Muscle layer of duodenum (tissue), 2 donors: Measurements from ENCODE around the gene TMED4.

ENCODE experiments used
- H3K27ac ChIP-seq: one replicate; pipeline ENCODE4 v1.7.0; 2013; ENCODE audit warnings: mild to moderate bottlenecking, low read length
- H3K27me3 ChIP-seq: one replicate; pipeline ENCODE4 v1.7.0; 2013; ENCODE audit warnings: low read depth, mild to moderate bottlenecking, control low read depth, low read length
- H3K36me3 ChIP-seq, 2 donors: one replicate each; pipeline ENCODE4 v1.7.0; 2013; ENCODE audit warnings: low read length in 2 of 2, control low read depth in 1 of 2, mild to moderate bottlenecking in 1 of 2; ENCODE audit not compliant: insufficient read depth in 2 of 2, control insufficient read depth in 1 of 2
- H3K4me1 ChIP-seq, 2 donors: one replicate each; pipeline ENCODE4 v1.7.0; 2013; ENCODE audit warnings: low read length in 2 of 2, mild to moderate bottlenecking in 2 of 2, control low read depth in 1 of 2, moderate library complexity in 1 of 2; ENCODE audit not compliant: insufficient read depth in 2 of 2, control insufficient read depth in 1 of 2
- H3K4me3 ChIP-seq, 2 donors: one replicate each; pipeline ENCODE4 v1.7.0; 2013; ENCODE audit warnings: low read length in 2 of 2, low read depth in 1 of 2, mild to moderate bottlenecking in 1 of 2
- H3K9me3 ChIP-seq, 2 donors: one replicate each; pipeline ENCODE4 v1.7.0; 2013; ENCODE audit warnings: low read length in 2 of 2, control low read depth in 1 of 2, mild to moderate bottlenecking in 1 of 2; ENCODE audit not compliant: control insufficient read depth in 1 of 2
- donor health status: healthy.

Gene TMED4

GRCh38 chr7:44621034-44621749, 39.2 kb upstream of the TMED4 start:
- Histone ChIP-seq H3K27ac (peak overlapping the region; percentile 13), H3K27me3 (no peaks in the 10 kb centered on the region), H3K4me3 (no peak overlapping the region), H3K4me1 (peaks cover 6 to 30% of the 10 kb centered on the region in 2 donors), H3K9me3 (no peaks in the 10 kb centered on the region), H3K36me3 (peaks cover 15 to 24% of the 10 kb centered on the region in 2 donors)

GRCh38 chr7:44618753-44619152, 36.7 kb upstream of the TMED4 start:
- Histone ChIP-seq H3K4me1 (peaks cover 12 to 37% of the 10 kb centered on the region in 2 donors), H3K4me3 (no peak overlapping the region), H3K9me3 (no peaks in the 10 kb centered on the region), H3K27me3 (no peaks in the 10 kb centered on the region), H3K36me3 (peaks cover 0 to 4% of the 10 kb centered on the region in 2 donors), H3K27ac (no peak overlapping the region)

GRCh38 chr7:44618045-44618444, 36.0 kb upstream of the TMED4 start:
- Histone ChIP-seq H3K4me3 (no peak overlapping the region), H3K9me3 (no peaks in the 10 kb centered on the region), H3K27me3 (no peaks in the 10 kb centered on the region), H3K27ac (no peak overlapping the region), H3K4me1 (peaks cover 12 to 35% of the 10 kb centered on the region in 2 donors), H3K36me3 (peaks cover 0 to 4% of the 10 kb centered on the region in 2 donors)

GRCh38 chr7:44617225-44617890, 35.3 kb upstream of the TMED4 start:
- Histone ChIP-seq H3K27me3 (no peaks in the 10 kb centered on the region), H3K9me3 (no peaks in the 10 kb centered on the region), H3K27ac (peak overlapping the region; percentile 2), H3K36me3 (peaks cover 0 to 4% of the 10 kb centered on the region in 2 donors), H3K4me1 (peaks cover 12 to 29% of the 10 kb centered on the region in 2 donors), H3K4me3 (no peak overlapping the region)

- Histone ChIP-seq H3K9me3 (no peaks in the 10 kb centered on the region), H3K4me1 (peaks cover 7 to 28% of the 10 kb centered on the region in 2 donors), H3K4me3 (no peak overlapping the region), H3K36me3 (peaks cover 0 to 4% of the 10 kb centered on the region in 2 donors), H3K27ac (no peak overlapping the region), H3K27me3 (no peaks in the 10 kb centered on the region)
Measured at GRCh38 chr7:44616545-44616944, 34.5 kb upstream of the TMED4 start.

- H3K9me3 ChIP-seq, result no peaks in the 10 kb centered on the region
- peaks cover 0 to 4% of the 10 kb centered on the region in 2 donors for H3K36me3 ChIP-seq
- peaks cover 7 to 24% of the 10 kb centered on the region in 2 donors for H3K4me1 ChIP-seq
- no peaks in the 10 kb centered on the region for H3K27me3 ChIP-seq
- H3K27ac ChIP-seq, result peak overlapping the region; percentile 77
- H3K4me3 ChIP-seq, result no peak overlapping the region
Measured at GRCh38 chr7:44615793-44616192, 33.8 kb upstream of the TMED4 start.

GRCh38 chr7:44615149-44615611, 33.1 kb upstream of the TMED4 start:
- Histone ChIP-seq H3K27ac (peak overlapping the region; percentile 77), H3K9me3 (no peaks in the 10 kb centered on the region), H3K36me3 (peaks cover 0 to 4% of the 10 kb centered on the region in 2 donors), H3K4me3 (no peak overlapping the region), H3K4me1 (peaks cover 7 to 21% of the 10 kb centered on the region in 2 donors), H3K27me3 (no peaks in the 10 kb centered on the region)

GRCh38 chr7:44609829-44610228, 27.8 kb upstream of the TMED4 start:
- no peak overlapping the region for H3K4me3 ChIP-seq
- no peaks in the 10 kb centered on the region for H3K27me3 ChIP-seq
- no peak overlapping the region for H3K27ac ChIP-seq
- no peaks in the 10 kb centered on the region for H3K36me3 ChIP-seq
- H3K4me1 ChIP-seq, result peaks cover under 1 to 14% of the 10 kb centered on the region in 2 donors
- no peaks in the 10 kb centered on the region for H3K9me3 ChIP-seq

GRCh38 chr7:44608916-44609648, 27.1 kb upstream of the TMED4 start:
- H3K27ac ChIP-seq, result no peak overlapping the region

GRCh38 chr7:44607141-44608068, 25.4 kb upstream of the TMED4 start:
- Histone ChIP-seq H3K9me3 (no peaks in the 10 kb centered on the region), H3K27ac (peak overlapping the region; percentile 97), H3K27me3 (no peaks in the 10 kb centered on the region), H3K36me3 (no peaks in the 10 kb centered on the region), H3K4me3 (peak overlapping the region; percentile 83 to 91), H3K4me1 (peaks cover 0 to 14% of the 10 kb centered on the region in 2 donors)

More at GRCh38 chr7:44608916-44609648, 27.1 kb upstream of the TMED4 start:
- H3K27me3 ChIP-seq, result no peaks in the 10 kb centered on the region
- H3K4me1 ChIP-seq, result peaks cover 0 to 14% of the 10 kb centered on the region in 2 donors
- H3K4me3 ChIP-seq, result no peak overlapping the region
- no peaks in the 10 kb centered on the region for H3K36me3 ChIP-seq
- no peaks in the 10 kb centered on the region for H3K9me3 ChIP-seq
